Limb (tissue), 2 donors: ENCODE results near the gene LST1.

Experiments
- DNase-seq, 2 donors: peaks; one replicate each; pipeline ENCODE4 v3.0.0-alpha.2; 2016; ENCODE audit errors: extremely low spot score in 2 of 2

Gene LST1

DNA sequence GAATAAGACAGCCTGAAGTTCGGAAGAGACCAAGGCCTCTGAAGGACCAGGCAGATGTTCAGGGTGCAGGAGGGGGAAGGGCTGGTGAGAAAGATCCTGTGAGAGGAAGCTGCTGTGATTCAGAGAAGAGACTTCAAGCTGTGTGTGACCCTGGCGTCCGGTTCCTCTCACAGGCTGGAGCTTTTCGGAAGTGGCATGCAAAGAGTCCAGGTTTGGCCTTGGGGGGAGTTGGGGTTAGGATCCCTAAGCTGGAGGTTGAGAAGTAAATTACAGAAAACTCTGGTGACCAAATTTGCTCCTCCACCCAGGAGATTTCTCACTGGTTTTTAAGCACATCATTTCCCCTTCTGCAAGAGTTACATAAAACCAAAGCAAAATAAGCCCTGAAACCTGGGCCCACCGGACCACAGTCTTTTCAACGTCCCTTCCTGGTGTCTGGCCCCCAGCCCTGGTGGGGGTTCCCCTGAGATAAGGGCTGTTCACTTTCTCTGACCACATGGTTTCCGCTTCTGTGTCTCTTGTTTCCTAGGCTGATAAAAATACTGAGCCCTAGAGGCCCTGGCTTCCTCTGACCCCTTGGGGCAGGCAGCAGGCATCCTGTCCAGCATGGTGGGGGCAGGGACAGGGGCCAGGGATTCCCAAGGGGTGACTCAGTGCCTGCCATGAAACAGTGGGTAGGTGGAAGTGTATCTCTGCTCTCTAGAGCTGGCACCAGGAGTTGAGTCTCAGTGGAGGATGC is 25.9 kb upstream of the LST1 start:
- DNase-seq = no peak

DNA sequence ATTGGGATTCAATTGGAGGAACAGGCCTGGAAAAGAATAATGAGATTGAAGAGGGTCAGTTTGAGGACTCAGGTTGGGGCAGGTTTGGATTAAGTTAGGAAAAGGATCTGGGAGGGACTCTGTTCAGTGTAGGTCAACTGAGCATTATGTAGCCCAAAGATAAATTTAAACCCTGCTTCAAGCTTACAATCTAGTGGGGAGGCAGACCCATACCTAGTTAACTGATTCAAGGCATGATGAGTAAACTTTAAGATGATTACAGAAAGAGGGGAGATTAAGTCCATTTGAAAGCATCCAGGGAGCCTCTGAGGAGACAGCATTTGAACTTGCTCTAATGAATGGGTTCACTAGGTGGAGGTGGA is 25.4 kb upstream of the LST1 start:
- no peak for DNase-seq

DNA sequence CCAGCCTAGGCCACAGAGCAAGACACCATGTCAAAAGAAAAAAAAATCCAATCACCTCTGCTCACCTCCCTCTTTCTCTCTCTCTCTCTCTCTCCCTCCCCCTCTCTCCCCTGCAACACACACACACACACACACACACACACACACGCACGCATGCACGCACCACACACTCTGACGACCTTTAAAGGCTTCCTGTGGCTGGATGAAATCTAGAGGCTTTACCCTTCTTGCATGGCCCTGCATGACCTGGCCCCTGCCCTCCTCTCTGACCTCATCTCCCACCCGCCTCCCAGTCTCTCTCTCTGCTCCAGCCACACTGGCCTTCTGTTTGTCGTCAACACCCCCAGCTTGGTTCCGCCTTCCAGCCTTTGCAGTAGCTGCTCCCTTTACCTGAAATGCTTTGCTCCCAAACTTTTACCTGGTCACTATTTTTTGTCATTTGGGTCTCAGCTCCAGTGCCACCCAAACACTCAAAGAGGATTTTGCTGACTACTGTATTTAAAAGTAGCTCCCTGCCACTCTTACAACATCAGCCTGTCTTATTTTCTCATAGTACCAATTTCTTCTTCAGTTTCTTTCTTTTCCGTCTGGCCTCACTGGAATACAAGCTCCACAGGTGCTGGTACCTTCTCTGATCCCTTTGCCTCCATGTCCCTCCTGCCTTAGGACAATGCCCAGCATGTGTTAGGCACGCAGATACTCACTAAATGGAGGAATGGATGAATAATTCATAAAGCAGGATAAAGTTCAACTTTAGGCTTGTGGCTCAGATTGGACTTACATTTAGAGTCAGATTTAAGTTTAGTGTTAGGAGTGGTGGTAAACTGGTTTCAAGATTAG is 18.3 kb upstream of the LST1 start:
- DNase-seq = no peak

DNA sequence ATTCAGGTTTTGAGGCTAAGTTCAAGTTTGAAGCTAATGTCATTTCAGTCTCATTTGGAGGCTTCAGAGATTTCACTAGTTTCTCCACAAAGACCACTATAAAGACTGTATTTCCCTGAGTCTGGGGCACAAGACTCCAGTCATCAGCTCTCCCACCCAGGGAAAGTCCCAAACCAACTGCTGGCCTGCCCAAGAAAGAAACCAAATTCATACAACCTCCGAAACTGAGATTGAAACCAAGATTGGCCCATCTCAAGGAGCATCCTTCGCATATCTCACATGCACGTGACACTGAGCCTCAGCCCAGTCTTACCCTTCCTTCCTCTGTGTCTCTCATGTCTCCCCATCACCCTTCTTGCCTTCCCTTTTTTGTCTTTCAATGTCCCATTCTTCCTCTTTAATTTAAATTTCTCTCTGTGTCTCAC is 17.5 kb upstream of the LST1 start:
- DNase-seq = no peak

DNA sequence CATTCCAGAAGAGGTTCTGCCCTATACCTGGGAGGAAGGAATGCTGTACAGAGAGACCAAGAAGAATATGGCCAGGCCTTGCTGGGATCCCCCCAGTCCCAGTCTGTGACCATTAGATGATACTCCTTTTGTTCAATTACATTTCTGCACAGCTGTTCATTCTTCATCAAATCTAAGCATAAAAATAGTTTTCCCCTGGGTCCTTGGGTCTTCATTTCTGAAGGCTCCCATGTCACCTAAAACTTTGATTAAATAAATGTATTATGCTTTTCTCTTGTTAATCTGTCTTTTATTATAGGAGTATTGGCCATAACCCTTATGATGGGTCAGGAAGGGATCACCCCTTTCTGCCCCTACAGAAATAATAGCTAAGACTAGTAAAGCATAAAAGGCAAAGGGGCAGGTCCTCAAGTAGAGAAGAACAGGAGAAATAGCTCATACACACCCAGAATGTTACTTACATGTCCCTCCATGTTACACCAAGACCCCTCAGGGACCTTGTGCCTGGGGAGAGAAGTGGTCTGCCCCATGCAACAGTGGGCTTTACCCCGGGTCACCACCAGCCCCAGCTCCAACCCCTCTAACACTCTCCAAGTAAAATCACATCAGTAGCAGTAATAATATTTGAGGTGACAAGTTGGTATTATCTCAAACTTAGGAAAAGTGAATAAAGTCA is 16.1 kb upstream of the LST1 start:
- DNase-seq = no peak

DNA sequence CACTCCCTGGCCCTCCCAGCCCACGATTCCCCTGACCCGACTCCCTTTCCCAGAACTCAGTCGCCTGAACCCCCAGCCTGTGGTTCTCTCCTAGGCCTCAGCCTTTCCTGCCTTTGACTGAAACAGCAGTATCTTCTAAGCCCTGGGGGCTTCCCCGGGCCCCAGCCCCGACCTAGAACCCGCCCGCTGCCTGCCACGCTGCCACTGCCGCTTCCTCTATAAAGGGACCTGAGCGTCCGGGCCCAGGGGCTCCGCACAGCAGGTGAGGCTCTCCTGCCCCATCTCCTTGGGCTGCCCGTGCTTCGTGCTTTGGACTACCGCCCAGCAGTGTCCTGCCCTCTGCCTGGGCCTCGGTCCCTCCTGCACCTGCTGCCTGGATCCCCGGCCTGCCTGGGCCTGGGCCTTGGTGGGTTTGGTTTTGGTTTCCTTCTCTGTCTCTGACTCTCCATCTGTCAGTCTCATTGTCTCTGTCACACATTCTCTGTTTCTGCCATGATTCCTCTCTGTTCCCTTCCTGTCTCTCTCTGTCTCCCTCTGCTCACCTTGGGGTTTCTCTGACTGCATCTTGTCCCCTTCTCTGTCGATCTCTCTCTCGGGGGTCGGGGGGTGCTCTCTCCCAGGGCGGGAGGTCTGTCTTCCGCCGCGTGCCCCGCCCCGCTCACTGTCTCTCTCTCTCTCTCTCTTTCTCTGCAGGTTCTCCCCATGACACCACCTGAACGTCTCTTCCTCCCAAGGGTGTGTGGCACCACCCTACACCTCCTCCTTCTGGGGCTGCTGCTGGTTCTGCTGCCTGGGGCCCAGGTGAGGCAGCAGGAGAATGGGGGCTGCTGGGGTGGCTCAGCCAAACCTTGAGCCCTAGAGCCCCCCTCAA is 13.8 kb upstream of the LST1 start, which contains the start of gene LTA:
TSS of gene LTA (plus strand) at position 249 of the 871 bp plus-strand sequence. CDS start at position 703, 454 bp downstream.
- DNase-seq = no peak

DNA sequence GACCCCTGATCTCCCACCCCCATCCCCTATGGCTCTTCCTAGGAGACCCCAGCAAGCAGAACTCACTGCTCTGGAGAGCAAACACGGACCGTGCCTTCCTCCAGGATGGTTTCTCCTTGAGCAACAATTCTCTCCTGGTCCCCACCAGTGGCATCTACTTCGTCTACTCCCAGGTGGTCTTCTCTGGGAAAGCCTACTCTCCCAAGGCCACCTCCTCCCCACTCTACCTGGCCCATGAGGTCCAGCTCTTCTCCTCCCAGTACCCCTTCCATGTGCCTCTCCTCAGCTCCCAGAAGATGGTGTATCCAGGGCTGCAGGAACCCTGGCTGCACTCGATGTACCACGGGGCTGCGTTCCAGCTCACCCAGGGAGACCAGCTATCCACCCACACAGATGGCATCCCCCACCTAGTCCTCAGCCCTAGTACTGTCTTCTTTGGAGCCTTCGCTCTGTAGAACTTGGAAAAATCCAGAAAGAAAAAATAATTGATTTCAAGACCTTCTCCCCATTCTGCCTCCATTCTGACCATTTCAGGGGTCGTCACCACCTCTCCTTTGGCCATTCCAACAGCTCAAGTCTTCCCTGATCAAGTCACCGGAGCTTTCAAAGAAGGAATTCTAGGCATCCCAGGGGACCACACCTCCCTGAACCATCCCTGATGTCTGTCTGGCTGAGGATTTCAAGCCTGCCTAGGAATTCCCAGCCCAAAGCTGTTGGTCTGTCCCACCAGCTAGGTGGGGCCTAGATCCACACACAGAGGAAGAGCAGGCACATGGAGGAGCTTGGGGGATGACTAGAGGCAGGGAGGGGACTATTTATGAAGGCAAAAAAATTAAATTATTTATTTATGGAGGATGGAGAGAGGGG is 12.6 kb upstream of the LST1 start:
- no peak for DNase-seq

DNA sequence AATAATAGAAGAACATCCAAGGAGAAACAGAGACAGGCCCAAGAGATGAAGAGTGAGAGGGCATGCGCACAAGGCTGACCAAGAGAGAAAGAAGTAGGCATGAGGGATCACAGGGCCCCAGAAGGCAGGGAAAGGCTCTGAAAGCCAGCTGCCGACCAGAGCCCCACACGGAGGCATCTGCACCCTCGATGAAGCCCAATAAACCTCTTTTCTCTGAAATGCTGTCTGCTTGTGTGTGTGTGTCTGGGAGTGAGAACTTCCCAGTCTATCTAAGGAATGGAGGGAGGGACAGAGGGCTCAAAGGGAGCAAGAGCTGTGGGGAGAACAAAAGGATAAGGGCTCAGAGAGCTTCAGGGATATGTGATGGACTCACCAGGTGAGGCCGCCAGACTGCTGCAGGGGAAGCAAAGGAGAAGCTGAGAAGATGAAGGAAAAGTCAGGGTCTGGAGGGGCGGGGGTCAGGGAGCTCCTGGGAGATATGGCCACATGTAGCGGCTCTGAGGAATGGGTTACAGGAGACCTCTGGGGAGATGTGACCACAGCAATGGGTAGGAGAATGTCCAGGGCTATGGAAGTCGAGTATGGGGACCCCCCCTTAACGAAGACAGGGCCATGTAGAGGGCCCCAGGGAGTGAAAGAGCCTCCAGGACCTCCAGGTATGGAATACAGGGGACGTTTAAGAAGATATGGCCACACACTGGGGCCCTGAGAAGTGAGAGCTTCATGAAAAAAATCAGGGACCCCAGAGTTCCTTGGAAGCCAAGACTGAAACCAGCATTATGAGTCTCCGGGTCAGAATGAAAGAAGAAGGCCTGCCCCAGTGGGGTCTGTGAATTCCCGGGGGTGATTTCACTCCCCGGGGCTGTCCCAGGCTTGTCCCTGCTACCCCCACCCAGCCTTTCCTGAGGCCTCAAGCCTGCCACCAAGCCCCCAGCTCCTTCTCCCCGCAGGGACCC is 11.7 kb upstream of the LST1 start:
- DNase-seq = no peak

DNA sequence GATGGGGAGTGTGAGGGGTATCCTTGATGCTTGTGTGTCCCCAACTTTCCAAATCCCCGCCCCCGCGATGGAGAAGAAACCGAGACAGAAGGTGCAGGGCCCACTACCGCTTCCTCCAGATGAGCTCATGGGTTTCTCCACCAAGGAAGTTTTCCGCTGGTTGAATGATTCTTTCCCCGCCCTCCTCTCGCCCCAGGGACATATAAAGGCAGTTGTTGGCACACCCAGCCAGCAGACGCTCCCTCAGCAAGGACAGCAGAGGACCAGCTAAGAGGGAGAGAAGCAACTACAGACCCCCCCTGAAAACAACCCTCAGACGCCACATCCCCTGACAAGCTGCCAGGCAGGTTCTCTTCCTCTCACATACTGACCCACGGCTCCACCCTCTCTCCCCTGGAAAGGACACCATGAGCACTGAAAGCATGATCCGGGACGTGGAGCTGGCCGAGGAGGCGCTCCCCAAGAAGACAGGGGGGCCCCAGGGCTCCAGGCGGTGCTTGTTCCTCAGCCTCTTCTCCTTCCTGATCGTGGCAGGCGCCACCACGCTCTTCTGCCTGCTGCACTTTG is 10.7 kb upstream of the LST1 start, which contains the start of gene TNF:
TSS of gene TNF (plus strand) at position 231 of the 567 bp plus-strand sequence. CDS start at position 408, 177 bp downstream.
- DNase-seq = no peak

DNA sequence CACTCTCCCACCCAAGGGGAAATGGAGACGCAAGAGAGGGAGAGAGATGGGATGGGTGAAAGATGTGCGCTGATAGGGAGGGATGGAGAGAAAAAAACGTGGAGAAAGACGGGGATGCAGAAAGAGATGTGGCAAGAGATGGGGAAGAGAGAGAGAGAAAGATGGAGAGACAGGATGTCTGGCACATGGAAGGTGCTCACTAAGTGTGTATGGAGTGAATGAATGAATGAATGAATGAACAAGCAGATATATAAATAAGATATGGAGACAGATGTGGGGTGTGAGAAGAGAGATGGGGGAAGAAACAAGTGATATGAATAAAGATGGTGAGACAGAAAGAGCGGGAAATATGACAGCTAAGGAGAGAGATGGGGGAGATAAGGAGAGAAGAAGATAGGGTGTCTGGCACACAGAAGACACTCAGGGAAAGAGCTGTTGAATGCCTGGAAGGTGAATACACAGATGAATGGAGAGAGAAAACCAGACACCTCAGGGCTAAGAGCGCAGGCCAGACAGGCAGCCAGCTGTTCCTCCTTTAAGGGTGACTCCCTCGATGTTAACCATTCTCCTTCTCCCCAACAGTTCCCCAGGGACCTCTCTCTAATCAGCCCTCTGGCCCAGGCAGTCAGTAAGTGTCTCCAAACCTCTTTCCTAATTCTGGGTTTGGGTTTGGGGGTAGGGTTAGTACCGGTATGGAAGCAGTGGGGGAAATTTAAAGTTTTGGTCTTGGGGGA is 10.0 kb upstream of the LST1 start:
- no peak for DNase-seq

DNA sequence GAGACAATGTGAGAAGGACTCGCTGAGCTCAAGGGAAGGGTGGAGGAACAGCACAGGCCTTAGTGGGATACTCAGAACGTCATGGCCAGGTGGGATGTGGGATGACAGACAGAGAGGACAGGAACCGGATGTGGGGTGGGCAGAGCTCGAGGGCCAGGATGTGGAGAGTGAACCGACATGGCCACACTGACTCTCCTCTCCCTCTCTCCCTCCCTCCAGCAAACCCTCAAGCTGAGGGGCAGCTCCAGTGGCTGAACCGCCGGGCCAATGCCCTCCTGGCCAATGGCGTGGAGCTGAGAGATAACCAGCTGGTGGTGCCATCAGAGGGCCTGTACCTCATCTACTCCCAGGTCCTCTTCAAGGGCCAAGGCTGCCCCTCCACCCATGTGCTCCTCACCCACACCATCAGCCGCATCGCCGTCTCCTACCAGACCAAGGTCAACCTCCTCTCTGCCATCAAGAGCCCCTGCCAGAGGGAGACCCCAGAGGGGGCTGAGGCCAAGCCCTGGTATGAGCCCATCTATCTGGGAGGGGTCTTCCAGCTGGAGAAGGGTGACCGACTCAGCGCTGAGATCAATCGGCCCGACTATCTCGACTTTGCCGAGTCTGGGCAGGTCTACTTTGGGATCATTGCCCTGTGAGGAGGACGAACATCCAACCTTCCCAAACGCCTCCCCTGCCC is 9.0 kb upstream of the LST1 start:
- DNase-seq = no peak

DNA sequence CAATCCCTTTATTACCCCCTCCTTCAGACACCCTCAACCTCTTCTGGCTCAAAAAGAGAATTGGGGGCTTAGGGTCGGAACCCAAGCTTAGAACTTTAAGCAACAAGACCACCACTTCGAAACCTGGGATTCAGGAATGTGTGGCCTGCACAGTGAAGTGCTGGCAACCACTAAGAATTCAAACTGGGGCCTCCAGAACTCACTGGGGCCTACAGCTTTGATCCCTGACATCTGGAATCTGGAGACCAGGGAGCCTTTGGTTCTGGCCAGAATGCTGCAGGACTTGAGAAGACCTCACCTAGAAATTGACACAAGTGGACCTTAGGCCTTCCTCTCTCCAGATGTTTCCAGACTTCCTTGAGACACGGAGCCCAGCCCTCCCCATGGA is 8.5 kb upstream of the LST1 start:
- no peak for DNase-seq

DNA sequence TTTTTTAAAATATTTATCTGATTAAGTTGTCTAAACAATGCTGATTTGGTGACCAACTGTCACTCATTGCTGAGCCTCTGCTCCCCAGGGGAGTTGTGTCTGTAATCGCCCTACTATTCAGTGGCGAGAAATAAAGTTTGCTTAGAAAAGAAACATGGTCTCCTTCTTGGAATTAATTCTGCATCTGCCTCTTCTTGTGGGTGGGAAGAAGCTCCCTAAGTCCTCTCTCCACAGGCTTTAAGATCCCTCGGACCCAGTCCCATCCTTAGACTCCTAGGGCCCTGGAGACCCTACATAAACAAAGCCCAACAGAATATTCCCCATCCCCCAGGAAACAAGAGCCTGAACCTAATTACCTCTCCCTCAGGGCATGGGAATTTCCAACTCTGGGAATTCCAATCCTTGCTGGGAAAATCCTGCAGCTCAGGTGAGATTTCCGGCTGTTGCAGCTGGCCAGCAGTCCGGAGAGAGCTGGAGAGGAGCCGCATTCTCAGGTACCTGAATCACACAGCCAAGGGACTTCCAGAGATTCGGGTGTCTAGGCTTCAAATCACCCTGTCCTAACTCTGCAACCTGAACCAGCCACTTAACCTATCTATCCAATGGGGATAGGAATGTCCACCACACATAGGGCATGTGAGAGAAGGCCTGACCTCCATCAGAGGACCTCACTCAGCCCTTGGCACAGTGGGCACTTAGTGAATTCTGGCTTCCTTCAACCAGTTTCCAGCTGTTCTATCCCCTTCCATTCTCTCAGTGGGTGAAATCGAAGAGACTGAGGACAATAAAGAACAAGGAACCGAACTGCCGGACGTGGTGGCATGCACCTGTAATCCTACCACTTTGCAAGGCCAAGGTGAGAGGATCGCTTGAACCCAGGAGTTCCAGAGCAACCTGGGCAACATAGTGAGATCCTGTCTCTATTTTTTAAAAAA is 7.6 kb upstream of the LST1 start:
- no peak for DNase-seq

DNA sequence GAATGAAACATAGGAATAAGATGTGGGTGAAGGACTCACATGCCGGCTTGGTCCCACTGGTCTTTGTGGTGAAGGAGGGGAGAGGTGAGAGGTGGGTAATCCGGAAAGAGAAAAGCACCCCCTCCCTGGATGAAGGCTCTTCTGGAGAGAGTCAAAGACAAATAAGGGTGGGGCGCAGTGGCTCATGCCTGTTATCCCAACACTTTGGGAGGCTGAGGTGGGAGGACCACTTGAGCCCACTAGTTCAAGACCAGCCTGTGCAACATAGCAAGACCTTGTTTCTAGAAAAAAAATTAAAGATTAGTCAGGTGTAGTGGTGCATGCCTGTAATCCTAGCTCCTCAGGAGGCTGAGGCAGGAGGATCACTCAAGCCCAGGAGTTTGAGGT is 7.0 kb upstream of the LST1 start:
- no peak for DNase-seq

DNA sequence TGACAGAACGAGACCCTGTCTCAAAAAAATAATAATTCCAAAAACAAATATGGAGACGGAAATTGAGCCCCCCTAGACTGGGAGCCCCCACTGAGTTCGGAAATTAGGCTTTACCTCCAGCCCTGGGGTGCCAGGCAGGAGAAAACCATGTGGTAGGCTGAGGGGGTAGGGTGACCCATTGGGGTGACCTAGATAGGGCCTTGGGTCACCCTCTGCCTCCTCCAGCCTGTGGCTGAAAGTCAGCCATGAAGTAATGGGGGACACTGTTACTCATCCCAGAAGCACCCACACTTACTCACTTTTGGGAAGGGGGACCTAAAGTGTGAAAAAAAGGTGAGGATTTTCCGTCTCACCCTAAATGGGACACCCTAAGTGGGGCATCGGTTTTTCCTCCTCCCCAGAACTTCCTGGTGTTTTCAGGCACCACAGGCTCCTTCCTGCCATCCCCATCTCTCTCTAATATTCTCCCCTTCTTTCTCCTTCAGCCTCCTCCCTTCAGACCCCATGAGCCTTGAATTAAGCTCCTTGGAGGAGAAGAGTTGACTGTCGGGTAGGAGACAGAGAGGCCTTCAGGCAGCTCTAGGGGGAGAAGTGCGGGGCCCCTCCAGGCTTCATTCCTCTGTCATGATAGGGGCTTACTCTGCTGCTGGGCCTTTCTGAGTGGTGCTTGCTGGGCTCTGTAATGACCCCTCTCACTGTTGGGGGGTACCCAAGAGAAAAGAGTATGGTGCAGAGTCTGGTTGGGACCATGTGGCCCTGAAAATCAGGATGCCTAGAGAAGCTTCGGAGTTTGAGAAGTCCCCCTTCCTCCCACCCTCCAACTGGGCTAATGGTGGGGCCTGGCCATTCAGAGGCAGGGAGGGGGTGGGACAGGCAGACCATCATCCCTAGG is 6.3 kb upstream of the LST1 start:
- DNase-seq = no peak

DNA sequence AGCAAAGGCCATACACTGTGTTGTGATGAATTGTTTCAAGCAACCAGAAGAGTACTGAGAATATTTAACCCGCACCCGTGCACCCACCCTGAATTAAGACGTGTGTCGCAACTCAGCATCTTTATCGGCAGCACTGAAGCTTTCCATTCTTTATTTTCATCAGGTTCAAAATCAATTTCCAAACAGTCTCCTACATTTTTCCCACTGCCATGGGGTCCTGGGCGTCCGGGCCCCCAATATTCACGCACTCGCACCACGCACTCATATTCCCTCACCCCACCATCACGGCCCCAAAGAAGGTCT is 5.7 kb upstream of the LST1 start:
- no peak for DNase-seq
